Astrocyte of the spinal cord (primary cell): ENCODE measurements around the gene NUDT21.
"Not testable (repeated sequence)": the region's sequence is repeated elsewhere in the genome, so short reads cannot be mapped to it uniquely, and the experiment has no call there.

Source experiments
- DNase-seq: peaks from one replicate; pipeline ENCODE4 v3.0.0; 2011; ENCODE audit warnings: low read depth, low spot score
- H3K4me3 ChIP-seq: 2 replicates; pipeline ENCODE4 v1.5.1; 2011; ENCODE audit warnings: low read depth, mild to moderate bottlenecking, low read length, moderate library complexity
- CTCF ChIP-seq: IDR thresholded peaks from 2 replicates; pipeline ENCODE4 v1.5.1; 2012; ENCODE audit warnings: low read depth, mild to moderate bottlenecking, low read length, inconsistent platforms
- in situ Hi-C: cut with HindIII; loops from 2 replicates; pipeline ENCODE4 v1.10.0; 2017; ENCODE audit warnings: low sequenced_read_pairs

The NUDT21 gene

GRCh38 chr16:56400458-56400857 is 50.7 kb downstream of the NUDT21 start:
- TF ChIP-seq CTCF: no peak

DNA sequence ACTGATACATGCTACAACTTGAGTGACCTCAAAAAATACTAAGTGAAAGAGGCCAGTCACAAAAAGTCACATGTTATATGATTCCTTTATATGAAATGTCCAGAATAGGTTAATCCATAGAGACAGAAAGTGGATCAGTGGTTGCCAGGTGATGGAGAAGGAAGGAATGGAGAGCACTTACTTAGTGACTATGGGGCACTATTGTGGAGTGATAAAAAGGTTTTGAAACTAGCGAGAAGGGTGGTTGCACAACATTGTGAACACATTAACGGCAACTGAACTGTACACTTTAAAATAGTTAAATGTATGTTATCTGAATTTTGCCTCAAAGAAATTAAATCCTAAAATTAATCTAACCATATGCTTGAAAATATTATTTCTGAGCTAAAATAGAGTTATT is 51.6 kb downstream of the NUDT21 start:
- H3K4me3 ChIP-seq: no peak overlapping the region
- no peak for DNase-seq
- in situ Hi-C loops: no loop called here
- TF ChIP-seq CTCF: no peak

More at GRCh38 chr16:56400458-56400857, 50.7 kb downstream of the NUDT21 start:
- in situ Hi-C loops: no loop called here
- no peak for DNase-seq
- no peak overlapping the region for H3K4me3 ChIP-seq

DNA sequence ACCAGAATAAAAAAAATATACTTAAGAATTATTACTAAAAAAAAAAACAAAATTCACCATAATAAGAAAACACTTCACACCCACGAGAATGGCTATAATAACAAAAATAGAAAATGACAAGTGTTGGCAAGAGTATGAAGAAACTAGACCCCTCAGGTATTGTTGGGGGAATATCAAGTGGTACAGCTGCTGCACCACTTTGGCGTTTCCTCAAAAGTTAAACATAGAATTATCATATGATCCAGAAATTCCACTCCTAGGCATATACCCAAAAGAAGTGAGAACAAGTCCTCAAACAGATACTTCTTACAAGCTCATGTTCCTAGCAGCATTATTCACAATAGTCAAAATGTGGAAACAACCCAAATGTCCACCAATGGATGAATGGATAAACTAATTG is 52.1 kb downstream of the NUDT21 start:
- in situ Hi-C loops: no loop called here
- no peak for TF ChIP-seq CTCF
- no peak for DNase-seq
- H3K4me3 ChIP-seq: no peak overlapping the region

GRCh38 chr16:56396724-56397123 is 54.4 kb downstream of the NUDT21 start:
- in situ Hi-C loops, DNase-seq, H3K4me3 ChIP-seq: not testable (repeated sequence)

GRCh38 chr16:56389554-56389953 is 61.6 kb downstream of the NUDT21 start:
- peak; percentile 98 for DNase-seq
- in situ Hi-C loops: no loop called here
- TF ChIP-seq CTCF: no peak
- H3K4me3 ChIP-seq: no peak overlapping the region

GRCh38 chr16:56388209-56388608 is 62.9 kb downstream of the NUDT21 start:
- peak; percentile 46 for DNase-seq
- no peak overlapping the region for H3K4me3 ChIP-seq
- TF ChIP-seq CTCF: no peak
- in situ Hi-C loops: no loop called here

DNA sequence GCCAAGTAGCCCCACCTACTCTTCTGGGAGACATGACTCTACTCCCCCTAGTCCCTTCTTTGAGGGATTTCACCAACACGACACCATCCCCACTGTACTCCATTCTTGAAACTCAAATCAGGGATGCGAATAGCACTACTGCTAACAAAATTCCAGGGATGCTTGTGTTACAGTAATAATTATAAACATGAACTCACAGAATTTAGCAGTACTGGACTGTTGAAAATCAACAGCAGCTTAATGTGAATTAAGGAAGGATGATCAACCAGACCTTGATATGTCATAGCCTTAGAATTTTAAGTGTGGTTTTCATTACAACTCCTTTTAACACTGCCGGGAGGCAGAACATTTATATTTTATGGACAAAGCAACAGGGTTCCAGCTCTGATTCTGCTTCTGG is 63.7 kb downstream of the NUDT21 start:
- no peak for TF ChIP-seq CTCF
- DNase-seq: no peak
- in situ Hi-C loops: no loop called here
- no peak overlapping the region for H3K4me3 ChIP-seq
